Measurements from ENCODE around the gene SACS.
"Not testable (repeated sequence)": the region's sequence is repeated elsewhere in the genome, so short reads cannot be mapped to it uniquely, and the experiment has no call there.

The SACS gene

DNA sequence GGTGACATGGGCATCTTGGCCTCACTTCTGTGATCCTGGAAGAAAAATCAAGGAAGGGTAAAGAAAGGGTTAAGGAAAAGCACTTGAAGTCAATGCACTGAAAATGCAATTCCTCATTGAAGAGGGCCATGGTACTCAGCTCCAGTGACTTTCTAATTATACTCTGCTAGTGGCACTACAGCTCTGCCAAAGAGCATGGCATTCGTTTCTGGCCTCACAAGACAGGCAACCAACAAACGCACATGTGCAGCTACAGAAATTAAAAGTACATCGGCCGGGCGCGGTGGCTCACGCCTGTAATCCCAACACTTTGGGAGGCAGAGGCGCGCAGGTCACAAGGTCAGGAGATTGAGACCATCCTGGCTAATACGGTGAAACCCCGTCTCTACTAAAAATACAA lies 21.8 kb downstream of the SACS start:
- DNase-seq (ENCODE audit: low read depth) = no peak

DNA sequence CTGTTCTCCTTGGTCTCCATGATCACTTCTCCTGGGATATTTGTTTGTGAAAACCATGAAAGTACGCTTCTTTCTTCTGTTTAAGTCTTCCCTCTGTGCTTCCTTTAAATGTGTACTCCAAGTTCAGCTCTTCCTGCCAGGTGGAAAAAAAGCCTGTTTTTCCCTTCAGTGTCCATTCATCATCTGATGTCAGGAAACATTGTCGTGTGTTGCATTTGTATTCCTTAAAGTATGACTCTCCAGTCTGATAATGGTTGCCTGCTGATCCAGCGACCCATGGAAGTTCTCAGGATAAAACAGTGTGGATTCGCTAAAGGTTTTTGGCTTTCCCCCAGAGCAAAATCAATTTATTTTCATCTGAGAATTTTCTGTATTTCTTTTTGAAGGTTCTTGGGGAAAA lies 22.3 kb downstream of the SACS start:
- no peak for DNase-seq (ENCODE audit: low read depth)

DNA sequence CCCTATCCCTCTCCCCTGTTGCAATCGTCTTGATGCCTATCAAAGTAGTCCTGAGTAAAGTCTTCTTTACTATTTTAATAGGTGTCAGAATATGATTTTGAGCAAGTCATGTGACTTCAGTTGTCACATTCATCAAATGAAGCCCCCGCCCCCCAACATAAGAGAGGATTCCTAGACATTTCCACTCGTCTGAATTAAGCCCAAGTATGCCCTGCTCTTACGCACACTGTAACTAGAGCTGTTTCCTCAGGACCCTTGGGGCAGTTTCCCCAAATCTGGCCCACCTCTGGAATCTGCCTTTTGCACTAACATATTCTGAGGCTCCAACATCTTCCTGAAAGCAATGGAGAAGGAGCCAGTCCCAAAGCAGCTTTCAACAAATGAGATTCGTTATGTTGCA lies 25.5 kb downstream of the SACS start:
- no peak for DNase-seq (ENCODE audit: low read depth)

DNA sequence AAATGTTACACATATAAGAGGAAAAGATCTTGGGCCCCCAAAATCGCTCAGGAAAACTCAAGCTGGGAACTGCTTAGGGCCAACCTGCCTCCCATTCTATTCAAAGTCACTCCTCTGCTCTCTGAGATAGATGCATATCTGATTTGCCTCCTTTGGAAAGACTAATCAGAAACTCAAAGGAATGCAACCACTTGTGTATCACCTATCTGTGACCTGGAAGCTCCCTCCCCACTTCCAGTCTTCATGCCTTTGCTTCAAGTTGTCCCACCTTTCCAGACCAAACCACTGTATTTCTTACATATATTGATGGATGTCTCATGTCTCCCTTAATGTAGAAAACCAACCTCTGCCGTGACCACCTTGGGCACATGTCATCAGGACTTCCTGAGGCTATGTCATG lies 32.3 kb downstream of the SACS start:
- not testable (repeated sequence) for DNase-seq (ENCODE audit: low read depth)

DNA sequence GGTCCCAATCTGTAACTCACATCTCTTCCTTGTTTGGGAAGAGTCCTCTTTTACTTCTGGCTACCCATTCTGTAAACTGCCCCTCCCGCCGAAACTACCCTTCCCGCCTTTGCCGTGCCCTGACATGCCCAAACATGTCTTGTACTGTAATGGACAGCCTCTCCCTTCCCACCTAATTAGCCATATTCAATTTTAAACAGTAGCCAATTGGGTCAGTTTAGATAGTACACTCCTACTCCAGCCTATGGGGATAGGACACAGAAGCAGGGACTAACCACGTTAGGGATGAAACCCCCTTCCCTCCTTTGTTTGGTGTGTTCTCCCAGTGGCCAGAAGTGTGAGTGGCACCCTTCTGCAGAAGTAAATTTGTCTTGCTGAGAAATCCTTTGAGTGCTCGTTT lies 34.2 kb downstream of the SACS start:
- no peak for DNase-seq (ENCODE audit: low read depth)

DNA sequence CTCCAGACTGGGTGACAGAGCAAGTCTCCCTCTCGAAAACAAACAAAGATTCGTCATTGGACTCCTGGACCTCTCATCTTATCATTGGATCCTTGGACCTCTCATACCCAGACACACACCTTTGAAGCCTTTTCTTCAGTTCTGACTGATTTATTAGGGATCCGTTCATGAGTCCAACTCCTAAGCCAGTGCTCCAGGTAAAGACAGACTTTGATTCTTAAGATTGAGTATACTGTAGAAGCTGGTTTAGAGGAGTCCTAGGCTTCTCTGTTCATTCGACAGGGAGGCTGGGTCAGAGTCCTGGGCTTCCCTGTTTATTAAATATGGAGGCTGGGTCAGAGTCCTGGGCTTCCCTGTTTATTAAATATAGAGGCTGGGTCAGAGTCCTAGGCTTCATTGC lies 38.7 kb downstream of the SACS start:
- no peak for DNase-seq (ENCODE audit: low read depth)

DNA sequence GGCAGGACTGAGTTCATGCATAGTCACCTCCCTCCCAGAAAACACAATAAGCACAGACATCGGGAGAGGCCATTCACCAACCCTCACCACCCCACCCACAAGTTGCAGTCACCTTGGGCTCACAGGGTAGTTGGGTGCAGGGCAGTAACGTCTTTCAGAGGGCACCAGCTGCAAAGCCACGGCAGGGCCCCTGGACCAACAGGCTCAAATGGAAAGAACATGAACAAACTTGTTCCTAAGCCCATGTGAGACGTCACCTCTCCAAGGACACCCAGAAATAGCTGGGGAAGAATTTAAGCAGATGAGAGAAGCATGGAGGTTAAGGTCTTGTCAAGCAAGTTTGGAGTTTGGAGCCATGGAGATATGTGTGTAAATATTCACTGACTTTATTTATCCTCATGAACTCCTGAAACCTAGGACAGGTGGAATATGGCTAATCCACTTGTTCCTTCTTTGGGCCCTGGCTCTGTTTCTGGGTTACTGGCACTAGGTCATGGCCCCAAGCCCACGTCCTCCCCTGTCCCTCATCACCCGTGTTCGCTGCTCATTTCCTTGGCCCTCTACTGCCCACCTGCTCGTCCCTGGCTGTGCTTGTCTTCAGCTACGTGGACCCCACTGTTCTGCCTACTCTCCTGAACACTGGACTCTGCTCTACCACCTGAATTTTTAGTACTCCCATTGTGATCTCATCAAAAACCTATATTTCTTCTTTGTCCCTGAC lies 40.4 kb downstream of the SACS start:
- DNase-seq (ENCODE audit: low read depth) = no peak

DNA sequence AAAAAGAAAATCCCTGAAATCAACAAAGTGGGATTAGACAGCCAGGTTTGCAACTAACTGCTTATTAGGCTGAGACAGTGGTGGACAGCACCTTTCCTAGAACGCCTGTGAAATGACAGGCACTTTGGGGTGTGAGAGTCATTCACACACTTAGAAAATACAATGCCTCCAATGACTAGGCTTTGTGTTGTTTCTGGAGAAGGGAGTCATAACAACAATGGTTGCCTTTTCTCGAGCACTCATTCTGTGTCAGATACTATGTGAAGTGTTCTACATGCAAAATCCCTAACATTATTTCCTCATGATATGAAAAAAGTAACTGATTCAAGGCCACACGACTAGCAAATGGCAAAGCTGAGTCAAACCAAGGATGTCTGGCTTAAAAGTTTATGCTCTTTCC lies 41.2 kb downstream of the SACS start:
- DNase-seq (ENCODE audit: low read depth) = no peak

DNA sequence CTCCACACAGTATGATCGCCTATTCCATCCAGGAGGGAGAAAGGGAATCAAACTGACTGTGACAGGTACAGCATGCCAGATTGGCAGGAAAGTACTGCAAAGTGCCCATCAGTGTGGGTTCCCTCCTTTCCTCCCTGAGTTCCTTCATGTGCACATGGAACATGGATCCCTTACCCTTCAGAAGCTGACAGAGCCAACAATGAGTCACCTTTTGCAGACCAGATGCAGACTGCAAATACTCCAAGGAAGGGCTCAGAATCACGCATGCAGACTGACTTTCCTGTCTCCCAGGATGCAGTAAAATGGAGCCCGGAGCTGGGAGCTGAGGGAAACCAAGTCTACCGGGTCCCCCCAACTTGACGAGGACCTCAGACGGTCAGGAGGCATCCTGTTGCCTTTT lies 41.8 kb downstream of the SACS start:
- no peak for DNase-seq (ENCODE audit: low read depth)

DNA sequence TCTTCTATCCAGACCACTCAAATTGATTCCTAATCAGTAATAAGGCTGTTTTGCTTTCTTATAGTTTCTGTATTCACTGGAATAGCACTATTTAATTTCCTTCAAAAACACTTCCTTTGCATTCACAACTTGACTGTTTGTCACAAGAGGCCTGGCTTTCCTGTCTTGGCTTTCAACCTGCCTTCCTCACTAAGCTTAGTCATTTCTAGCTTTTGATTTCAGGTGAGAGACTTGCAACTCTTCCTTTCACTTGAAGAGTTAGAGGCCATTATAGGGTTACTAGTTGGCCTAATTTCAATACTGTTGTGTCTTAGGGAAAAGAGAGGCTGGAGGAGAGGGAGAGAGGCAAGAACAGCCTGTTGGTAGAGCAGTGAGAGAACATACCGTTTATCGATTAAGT lies 47.0 kb downstream of the SACS start:
- DNase-seq (ENCODE audit: low read depth) = no peak

DNA sequence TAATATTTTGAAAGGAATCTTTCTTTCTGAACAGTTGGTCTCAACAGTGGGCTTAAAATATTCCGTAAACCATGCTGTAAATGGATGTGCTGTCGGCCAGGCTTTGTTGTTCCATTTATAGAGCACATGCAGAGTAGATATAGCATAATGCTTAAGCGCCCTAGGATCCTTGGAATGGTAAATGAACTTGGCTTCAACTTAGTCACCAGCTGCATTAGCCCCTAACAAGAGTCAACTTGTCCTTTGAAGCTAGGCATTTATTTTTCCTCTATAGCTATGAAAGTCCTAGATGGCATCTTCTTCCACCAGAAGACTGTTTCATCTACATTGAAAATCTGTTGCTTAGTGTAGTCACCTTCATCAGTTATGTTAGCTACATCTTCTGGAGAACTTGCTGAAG lies 47.6 kb downstream of the SACS start:
- no peak for DNase-seq (ENCODE audit: low read depth)

DNA sequence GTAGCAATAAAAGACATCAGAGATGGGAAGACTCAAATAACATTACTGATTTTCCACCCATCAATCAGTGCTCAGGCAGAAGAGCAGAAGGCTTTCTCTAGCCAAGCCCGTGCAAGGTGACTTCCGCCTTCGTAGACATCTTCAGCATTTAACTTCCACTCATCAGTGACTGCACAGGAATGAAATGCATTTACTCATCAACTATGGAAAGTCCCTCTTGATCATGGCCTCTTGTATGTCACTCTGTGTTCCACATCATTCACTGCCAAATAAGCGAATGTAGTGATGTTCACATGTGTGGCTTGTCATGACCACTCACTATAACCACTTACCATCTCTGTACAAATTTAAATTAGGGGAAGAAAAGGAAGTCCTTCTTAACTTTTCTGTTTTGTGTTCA lies 49.4 kb downstream of the SACS start:
- no peak for DNase-seq (ENCODE audit: low read depth)

DNA sequence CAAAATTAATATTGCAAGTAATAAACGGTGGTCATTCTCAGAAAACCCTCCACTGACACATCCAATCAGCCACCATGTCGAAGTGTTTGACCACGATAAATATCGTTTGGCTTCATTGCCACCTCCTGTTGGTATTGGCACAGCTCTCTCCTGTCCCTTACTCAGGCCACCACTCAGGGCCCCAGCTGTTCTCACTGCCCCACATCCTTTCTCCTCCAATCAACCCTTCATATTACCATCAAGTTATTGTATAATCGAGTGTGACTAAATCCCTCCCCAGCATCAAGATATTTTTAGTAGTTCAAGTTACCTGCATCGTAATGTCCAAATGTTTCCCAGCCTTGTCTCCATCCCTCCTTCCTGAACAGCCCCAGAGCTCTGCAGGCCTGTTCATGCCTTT lies 50.4 kb downstream of the SACS start:
- no peak for DNase-seq (ENCODE audit: low read depth)

DNA sequence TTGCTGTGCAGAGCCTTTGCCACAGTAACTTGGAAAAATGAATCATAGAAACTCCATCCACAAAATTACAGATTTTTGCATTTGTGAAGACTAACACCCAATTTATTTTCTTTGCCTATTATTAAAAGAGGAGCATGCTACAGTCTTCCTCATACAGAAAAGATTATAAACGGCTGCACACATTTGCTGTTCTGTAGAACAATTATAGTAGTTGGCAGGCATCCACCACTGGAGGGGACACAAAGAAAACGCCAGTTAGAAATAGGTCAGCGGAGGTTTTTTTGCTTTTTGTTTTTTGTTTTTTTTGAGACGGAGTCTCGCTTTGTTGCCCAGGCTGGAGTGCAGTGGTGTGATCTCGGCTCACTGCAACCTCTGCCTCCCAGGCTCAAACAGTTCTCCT lies 51.6 kb downstream of the SACS start:
- no peak for DNase-seq (ENCODE audit: low read depth)

DNA sequence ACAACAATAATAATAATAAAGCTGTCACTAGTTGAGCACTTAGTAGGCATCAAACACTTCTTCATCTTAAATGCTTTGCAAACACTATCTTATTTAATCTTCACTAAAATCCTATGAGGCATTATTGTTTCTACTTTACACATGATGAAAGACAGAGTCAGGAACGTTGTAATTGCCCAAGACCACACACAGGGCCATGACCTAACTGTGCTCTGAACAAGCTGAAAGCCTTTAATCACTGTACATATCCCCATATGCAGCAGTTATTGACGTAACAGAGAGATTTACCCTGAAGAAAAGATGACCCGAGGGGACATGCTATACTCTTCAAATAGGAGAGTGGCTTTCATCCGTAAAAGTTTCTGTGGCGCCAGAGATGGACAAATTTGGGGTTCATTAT lies 53.0 kb downstream of the SACS start:
- no peak for DNase-seq (ENCODE audit: low read depth)

DNA sequence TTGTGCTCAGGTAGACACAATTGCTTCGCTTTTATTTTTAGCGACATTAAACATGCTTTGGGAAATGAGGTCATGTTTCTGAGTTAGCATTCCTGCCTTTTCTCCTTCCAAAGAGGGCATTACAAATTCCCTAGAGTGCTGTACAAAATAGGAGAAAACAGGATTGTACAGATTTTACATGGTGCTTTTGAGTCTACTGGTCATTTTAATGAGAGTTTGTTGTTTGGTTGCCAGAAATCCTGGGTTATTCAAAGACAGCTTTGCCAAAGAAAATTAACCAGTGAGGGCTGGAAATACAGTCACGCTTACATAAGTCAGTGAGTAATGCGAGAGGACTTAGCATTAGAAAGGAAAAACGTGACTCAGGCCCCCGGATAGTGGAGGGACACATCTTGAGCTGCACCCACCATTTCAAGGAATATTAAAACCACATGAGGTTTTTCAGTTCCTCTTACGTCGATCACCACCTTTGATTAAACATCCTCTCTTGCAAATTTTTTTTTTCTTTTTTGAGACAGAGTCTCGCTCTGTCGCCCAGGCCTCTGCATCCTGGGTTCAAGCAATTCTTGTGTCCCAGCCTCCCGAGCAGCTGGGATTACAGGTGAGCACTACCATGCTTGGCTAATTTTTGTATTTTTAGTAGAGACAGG lies 55.4 kb downstream of the SACS start:
- peak; percentile 99 for DNase-seq (ENCODE audit: low read depth)

DNA sequence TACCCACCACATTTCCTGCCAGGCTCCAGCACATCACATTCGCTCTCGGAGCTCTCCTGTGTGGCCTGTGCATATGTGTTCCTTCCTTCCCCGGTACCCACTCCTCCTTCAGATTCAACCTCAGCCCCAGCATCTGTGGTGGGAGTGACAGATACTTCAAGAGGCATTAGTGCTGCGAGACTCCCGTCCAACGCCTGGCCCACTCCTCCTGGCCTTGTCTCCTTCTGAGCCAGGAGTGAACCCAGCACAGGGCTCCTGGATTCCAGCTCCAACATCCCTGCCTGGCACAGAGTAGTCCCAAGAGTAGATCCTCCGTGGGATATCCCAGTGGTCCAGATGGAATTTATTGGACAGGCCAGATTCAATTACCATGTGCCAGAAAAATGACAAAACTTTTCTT lies 55.9 kb downstream of the SACS start:
- DNase-seq (ENCODE audit: low read depth) = no peak

DNA sequence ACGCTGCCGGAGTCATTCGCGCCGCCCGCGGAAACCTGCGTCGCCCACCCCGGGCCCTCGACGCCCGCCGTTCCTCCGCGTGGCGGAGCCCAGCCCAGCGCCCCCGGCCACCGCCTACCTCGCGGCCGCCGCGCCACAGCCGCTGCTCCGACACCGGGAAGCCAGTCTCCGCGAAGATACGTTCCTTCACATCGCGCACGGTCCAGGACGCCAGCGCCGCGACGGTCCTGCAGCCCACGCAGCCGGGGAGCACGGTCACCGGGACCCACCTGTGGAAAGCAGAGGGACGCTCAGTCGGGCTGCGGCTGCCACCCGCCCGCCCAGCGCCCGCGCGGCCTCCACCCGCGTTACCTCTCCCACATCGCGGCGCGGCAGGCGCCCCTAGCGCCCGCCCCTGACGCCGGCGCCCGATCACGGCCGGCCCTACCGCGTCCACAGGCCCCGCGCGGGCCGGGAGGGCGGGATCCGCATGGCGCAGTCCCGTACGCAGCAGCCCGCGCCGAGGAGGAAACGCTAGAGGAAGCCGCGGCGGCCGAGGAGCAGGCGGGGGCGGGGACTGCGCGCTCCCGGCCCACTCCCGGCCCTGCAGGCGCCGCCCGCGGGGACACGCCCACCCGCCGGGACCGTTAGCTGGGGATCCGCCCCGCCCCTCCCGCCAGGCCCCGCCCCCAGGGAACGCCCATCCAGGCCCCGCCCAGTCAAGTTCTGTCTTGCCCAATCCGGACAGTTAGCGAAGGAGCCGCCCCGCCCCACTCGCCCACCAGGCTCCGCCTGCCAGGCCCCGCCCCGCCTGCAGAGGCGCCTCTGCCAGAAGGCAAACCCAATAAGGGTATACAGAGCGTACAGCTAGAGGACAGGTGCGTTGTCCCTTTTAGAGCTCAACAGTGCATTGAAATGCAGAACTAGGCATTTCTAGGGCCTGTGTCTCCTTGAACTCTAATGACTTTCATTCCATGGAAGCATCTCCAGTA lies 58.2 kb downstream of the SACS start:
- DNase-seq (ENCODE audit: low read depth) = peak; percentile 84

DNA sequence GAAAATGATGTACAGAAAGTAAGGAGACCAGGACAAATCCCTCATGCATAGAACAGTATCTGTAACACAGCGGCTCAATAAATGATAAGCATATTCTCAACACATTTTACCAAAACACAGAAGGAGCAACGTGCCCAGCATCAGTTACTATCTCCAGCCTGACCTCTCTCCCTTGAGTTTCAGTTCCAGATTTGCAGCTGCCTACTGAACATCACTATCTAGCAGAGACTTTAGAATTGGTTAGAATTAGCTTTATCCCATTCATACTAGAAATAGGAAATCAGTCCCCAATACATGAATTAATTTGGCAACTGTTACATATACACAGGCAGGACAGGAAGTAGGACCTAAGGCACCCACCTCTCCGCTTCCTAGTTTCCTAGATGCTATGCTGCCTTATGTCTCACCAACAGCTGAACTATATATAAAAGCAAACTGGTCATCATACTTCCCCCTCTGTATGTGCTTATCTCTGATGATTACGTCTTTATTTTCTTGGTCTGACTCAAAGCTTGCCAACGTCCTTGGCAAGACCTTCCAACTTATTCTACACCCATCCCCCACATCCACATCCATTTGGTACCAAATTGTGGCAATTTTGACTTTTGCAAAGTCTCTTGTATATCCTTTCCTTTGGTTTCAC lies 61.1 kb downstream of the SACS start:
- no peak for DNase-seq (ENCODE audit: low read depth)

DNA sequence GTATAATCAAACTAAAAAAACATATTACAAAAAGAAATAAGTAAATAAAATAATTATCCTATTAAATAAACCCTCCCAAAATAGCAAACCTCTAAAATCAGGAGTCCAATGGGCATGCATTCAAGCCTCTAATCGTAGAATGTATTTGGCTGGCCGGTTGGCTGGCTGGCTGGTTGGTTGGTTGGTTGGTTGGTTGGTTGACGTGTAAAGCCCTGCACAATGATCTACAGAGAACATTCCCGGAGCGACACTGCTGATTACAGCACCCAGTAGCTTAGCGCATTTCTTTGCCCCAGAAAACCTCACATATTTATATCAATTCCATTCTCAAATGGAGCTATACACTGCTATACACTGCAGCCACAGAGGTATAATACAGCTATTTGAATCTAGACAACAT lies 65.6 kb downstream of the SACS start:
- DNase-seq (ENCODE audit: low read depth) = no peak

DNA sequence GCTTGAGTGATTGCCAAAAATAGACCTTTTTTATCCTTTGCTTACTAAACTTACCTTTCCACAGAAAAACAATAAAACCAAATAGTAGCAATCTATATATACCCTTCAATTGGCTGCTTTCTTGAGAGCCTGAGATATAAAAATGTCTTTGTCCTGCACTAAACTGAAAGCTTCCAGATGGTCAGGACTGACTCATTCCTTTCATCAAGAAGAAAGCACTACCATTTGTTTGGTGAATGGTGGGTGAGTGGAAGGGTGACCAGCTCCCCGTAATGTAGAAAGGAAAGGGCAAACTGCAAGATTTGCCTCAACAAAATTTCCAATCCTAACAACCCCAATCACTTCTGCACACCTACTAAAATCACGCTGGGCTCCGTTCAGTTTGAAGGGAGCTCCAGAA lies 67.8 kb downstream of the SACS start:
- no peak for DNase-seq (ENCODE audit: low read depth)

DNA sequence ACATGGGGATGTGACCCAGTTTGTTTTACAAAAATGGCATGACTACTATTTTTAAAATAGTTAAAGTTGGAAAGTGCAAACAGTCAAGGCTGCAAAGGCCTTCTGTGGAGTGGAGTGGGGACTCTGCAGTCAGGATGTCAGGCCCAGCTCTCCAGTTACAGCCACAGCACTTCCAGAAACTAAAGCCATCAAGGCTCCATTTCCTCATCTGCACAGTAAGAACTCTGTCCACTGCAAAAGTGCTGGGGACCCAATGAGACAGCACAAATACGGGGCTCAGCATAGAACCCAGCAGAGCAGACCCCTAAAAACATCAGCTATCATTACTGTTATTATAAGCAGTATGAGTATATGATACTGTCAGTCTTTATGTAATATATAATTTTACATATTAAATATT lies 73.6 kb downstream of the SACS start:
- DNase-seq (ENCODE audit: low read depth) = no peak

DNA sequence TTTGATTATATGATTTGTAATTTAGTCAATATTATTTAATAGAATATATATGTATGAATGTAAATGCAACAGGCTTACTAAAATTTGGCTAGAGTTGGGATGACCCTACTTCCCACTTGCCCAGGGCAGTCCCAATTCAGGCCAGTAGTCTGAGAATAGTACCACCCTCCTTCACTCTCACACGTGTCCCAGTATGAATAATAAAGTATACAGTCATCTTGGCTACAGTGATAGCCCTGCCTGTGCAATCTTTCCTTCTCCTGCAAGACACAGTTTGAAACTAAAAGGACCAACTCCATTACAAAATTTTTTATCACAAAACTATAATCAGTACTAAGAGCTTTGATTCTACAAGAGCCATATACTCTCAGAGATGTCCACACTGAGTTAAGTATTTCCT lies 76.2 kb downstream of the SACS start:
- no peak for DNase-seq (ENCODE audit: low read depth)

Measured in stromal cell of bone marrow (primary cell).